ENCODE measurements around the gene VWA2.
"Not testable (repeated sequence)": the region's sequence is repeated elsewhere in the genome, so short reads cannot be mapped to it uniquely, and the experiment has no call there.

Gene VWA2

GRCh38 chr10:114320249-114321116 lies 81.4 kb downstream of the VWA2 start:
- no peak for DNase-seq

- no peak for DNase-seq
These were observed 83.3 kb downstream of the VWA2 start for GRCh38 chr10:114322344-114322743.

GRCh38 chr10:114323023-114323422 lies 84.0 kb downstream of the VWA2 start:
- no peak for DNase-seq

GRCh38 chr10:114326795-114327194 lies 87.7 kb downstream of the VWA2 start:
- DNase-seq, result no peak

- DNase-seq, result no peak
These were observed 88.7 kb downstream of the VWA2 start for GRCh38 chr10:114327537-114328440.

- DNase-seq, result no peak
These were observed 89.4 kb downstream of the VWA2 start for GRCh38 chr10:114328441-114328812.

- no peak for DNase-seq
These were observed 89.8 kb downstream of the VWA2 start for GRCh38 chr10:114328874-114329273.

GRCh38 chr10:114329634-114330365 lies 90.7 kb downstream of the VWA2 start:
- DNase-seq, result peak; percentile 11

- no peak for DNase-seq
These were observed 93.5 kb downstream of the VWA2 start for GRCh38 chr10:114332301-114333192.

GRCh38 chr10:114333441-114333840 lies 94.4 kb downstream of the VWA2 start:
- not testable (repeated sequence) for DNase-seq

- DNase-seq, result no peak
These were observed 95.2 kb downstream of the VWA2 start for GRCh38 chr10:114334301-114334700.

GRCh38 chr10:114335614-114336013 lies 96.6 kb downstream of the VWA2 start:
- DNase-seq, result no peak

- no peak for DNase-seq
These were observed 97.9 kb downstream of the VWA2 start for GRCh38 chr10:114336823-114337509.

- DNase-seq, result no peak
These were observed 98.7 kb downstream of the VWA2 start for GRCh38 chr10:114337510-114338462.

- DNase-seq, result no peak
These were observed 101.8 kb downstream of the VWA2 start for GRCh38 chr10:114340816-114341215.
